NB4 (cell line): ENCODE measurements around the gene NOP53.

Experiments
- CTCF ChIP-seq: IDR thresholded peaks from one replicate; pipeline ENCODE4 v1.5.1; 2012; ENCODE audit warnings: low read depth, low read length
- MAX ChIP-seq: IDR thresholded peaks from 2 replicates; pipeline ENCODE4 v1.6.1; 2011; ENCODE audit warnings: low read depth, low read length
- POLR2A ChIP-seq: IDR thresholded peaks from 2 replicates; pipeline ENCODE4 v1.6.1; 2011; ENCODE audit warnings: mild to moderate bottlenecking; ENCODE audit not compliant: insufficient read length; ENCODE audit errors: extremely low read depth

- TF ChIP-seq CTCF (peak; percentile 99), POLR2A (no peak), MAX (no peak)
Measured at GRCh38 chr19:47713046-47714021, 32.0 kb upstream of the NOP53 start, which contains the start of gene EHD2.
